Left lung (tissue), 10 donors: ENCODE measurements around the gene PARD6G. TPM values are rescaled to one million over a fixed set of nuclear protein-coding genes. Genes with fewer than 3 reads are reported as not detected.
"Not testable (repeated sequence)": the region's sequence is repeated elsewhere in the genome, so short reads cannot be mapped to it uniquely, and the experiment has no call there.

ENCODE experiments used
- ATAC-seq: fragments of 200-7000 bp; cut with Tn5 transposase; one replicate; pipeline ENCODE4 v1.9.1; 2020; ENCODE audit warnings: moderate library complexity
- DNase-seq, 4 donors: peaks; one replicate each; pipeline ENCODE4 v3.0.0-alpha.2; 2013 to 2020
- H3K27ac ChIP-seq, 2 donors: fragments of 200-600 bp; sonication (generic) in 1 of 2; one replicate each; pipeline versions ENCODE4 v1.5.0 to v1.8.0; 2020 to 2021
- H3K27me3 ChIP-seq, 2 donors: fragments of 200-600 bp; sonication (generic) in 1 of 2; one replicate each; pipeline versions ENCODE4 v1.5.0 to v1.8.0; 2020 to 2021
- H3K36me3 ChIP-seq, 2 donors: fragments of 200-600 bp; sonication (generic) in 1 of 2; one replicate each; pipeline versions ENCODE4 v1.5.0 to v1.8.0; 2020 to 2021
- H3K4me1 ChIP-seq, 2 donors: fragments of 200-600 bp; one replicate each; pipeline ENCODE4 v1.8.0; 2021
- H3K4me3 ChIP-seq, 2 donors: fragments of 200-600 bp; sonication (generic) in 1 of 2; one replicate each; pipeline versions ENCODE4 v1.5.0 to v1.8.0; 2020 to 2021; ENCODE audit warnings: mild to moderate bottlenecking in 1 of 2
- H3K9me3 ChIP-seq, 2 donors: fragments of 200-600 bp; sonication (generic) in 1 of 2; one replicate each; pipeline versions ENCODE4 v1.5.0 to v1.8.0; 2020 to 2021
- CTCF ChIP-seq, 2 donors: fragments of 200-600 bp; sonication (generic) in 1 of 2; IDR thresholded peaks; one replicate each; pipeline versions ENCODE4 v1.5.0 to v1.8.0; 2021; ENCODE audit warnings: antibody characterized with exemption in 2 of 2
- intact Hi-C, 2 donors: fragments of 100-400 bp; cut with DNase I; formaldehyde crosslinking; loops; one replicate each; pipeline versions ENCODE4 v1.11.2 to v1.14.2; 2022
- polyA plus RNA-seq, 6 donors: library from polyadenylated mRNA; unstranded; fragments of 120-200 nt; gene quantifications; one replicate each; pipeline ENCODE4 v1.2.1, GENCODE V29; 2013; ENCODE audit not compliant: insufficient read length in 6 of 6
- total RNA-seq, 2 donors: library from RNA; stranded (reverse); fragmentation: NEBNext Ultra II Directional; extraction: Animal tissue kit (Norgen Biotek cat#: 25700); gene quantifications; one replicate each; pipeline ENCODE4 v1.2.1, GENCODE V29; 2021
- donor health status: DM: no; HTN: yes; CAD: no.
- donor health status: DM: no; HTN: no; CAD: no.

PARD6G gene
- total and polyA plus RNA-seq, 8 donors: 6.9 to 25.2 (median 19.8) TPM

- Histone ChIP-seq H3K9me3 (peaks cover 0 to 4% of the 10 kb centered on the region in 2 donors), H3K27ac (no peak overlapping the region), H3K27me3 (no peaks in the 10 kb centered on the region), H3K4me1 (no peaks in the 10 kb centered on the region), H3K36me3 (no peaks in the 10 kb centered on the region), H3K4me3 (no peak overlapping the region)
- intact Hi-C loops: no loop called here
- TF ChIP-seq CTCF (IDR thresholded peaks at IDR 0.05): no peak
- DNase-seq: no peak
- ATAC-seq: no peak
These were observed 21.6 kb downstream of the PARD6G start for GRCh38 chr18:80225685-80226084.

- intact Hi-C loops: no loop called here
- Histone ChIP-seq H3K36me3 (no peaks in the 10 kb centered on the region), H3K27ac (no peak overlapping the region), H3K27me3 (no peaks in the 10 kb centered on the region), H3K4me3 (no peak overlapping the region), H3K9me3 (peaks cover 0 to 4% of the 10 kb centered on the region in 2 donors), H3K4me1 (no peaks in the 10 kb centered on the region)
- ATAC-seq: no peak
- TF ChIP-seq CTCF (IDR thresholded peaks at IDR 0.05): no peak
- DNase-seq: no peak
These were observed 23.6 kb downstream of the PARD6G start for GRCh38 chr18:80223581-80224148.

GRCh38 chr18:80219488-80219887 lies 27.8 kb downstream of the PARD6G start:
- ATAC-seq, H3K27me3 ChIP-seq, H3K36me3 ChIP-seq, H3K27ac ChIP-seq, H3K4me1 ChIP-seq, H3K9me3 ChIP-seq, DNase-seq, H3K4me3 ChIP-seq, intact Hi-C loops: not testable (repeated sequence)

- no peak for TF ChIP-seq CTCF (IDR thresholded peaks at IDR 0.05)
- DNase-seq (no peak), ATAC-seq (no peak)
- Histone ChIP-seq H3K4me1 (no peaks in the 10 kb centered on the region), H3K27ac (no peak overlapping the region), H3K9me3 (peaks cover 0 to 6% of the 10 kb centered on the region in 2 donors), H3K36me3 (no peaks in the 10 kb centered on the region), H3K27me3 (no peaks in the 10 kb centered on the region), H3K4me3 (no peak overlapping the region)
- intact Hi-C loops: no loop called here
These were observed 28.7 kb downstream of the PARD6G start for GRCh38 chr18:80218341-80219227.

GRCh38 chr18:80213182-80213581 lies 34.1 kb downstream of the PARD6G start:
- Histone ChIP-seq H3K27me3 (no peaks in the 10 kb centered on the region), H3K4me1 (no peaks in the 10 kb centered on the region), H3K9me3 (peaks cover 0 to 2% of the 10 kb centered on the region in 2 donors), H3K27ac (no peak overlapping the region), H3K36me3 (no peaks in the 10 kb centered on the region), H3K4me3 (no peak overlapping the region)
- DNase-seq: no peak
- no peak for TF ChIP-seq CTCF (IDR thresholded peaks at IDR 0.05)
- no peak for ATAC-seq
- intact Hi-C loops: no loop called here
